ENCODE data around the gene RGL2. TPM values are rescaled to one million over a fixed set of nuclear protein-coding genes. Genes with fewer than 3 reads are reported as not detected.

The RGL2 gene
- total and polyA plus RNA-seq, 2 of the 4 experiments (the other 2 are of a cell fraction) = 4.1 to 26.9 TPM

GRCh38 chr6:33324125-33324524 lies 25.4 kb upstream of the RGL2 start:
- no peaks in the 10 kb centered on the region for H3K9me3 ChIP-seq (ENCODE audit: control insufficient read depth, insufficient read depth, low read length)
- H4K5ac ChIP-seq (ENCODE audit: low read depth, low read length) = no peak overlapping the region
- no TSS peak for BruUV-seq (replicated peaks)
- H3K27me3 ChIP-seq (ENCODE audit: control insufficient read depth, insufficient read depth, low read length) = no peaks in the 10 kb centered on the region
- ChIA-PET CTCF (no interaction called here), POLR2A (ENCODE audit: unreplicated experiment) (no interaction called here)
- H3K27ac ChIP-seq (ENCODE audit: insufficient read depth, low read length) = no peak overlapping the region
- no peak overlapping the region for H3K4ac ChIP-seq (ENCODE audit: low read depth, low read length)
- no peak for DNase-seq
- H4K91ac ChIP-seq (ENCODE audit: insufficient read depth, low read depth, low read length) = no peak overlapping the region
- ATAC-seq (ENCODE audit: low read depth) = no peak
- intact Hi-C loops (cut with micrococcal nuclease) = no loop called here
- no peak overlapping the region; a peak in 1 of 4 replicates for H4K8ac ChIP-seq (ENCODE audit: low read depth in 2 of 2, low read length in 2 of 2)
- H2BK120ac ChIP-seq (ENCODE audit: low read depth, low read length) = no peak overlapping the region
- no peak overlapping the region for H3K18ac ChIP-seq (ENCODE audit: low read depth, low read length)
- H2AK5ac ChIP-seq (ENCODE audit: low read depth, low read length) = no peak overlapping the region
- no peak overlapping the region for H2AFZ ChIP-seq (replicated peaks; ENCODE audit: low read length, poor library complexity)
- H3K14ac ChIP-seq (replicated peaks; ENCODE audit: low read depth, low read length) = no peak overlapping the region
- TF ChIP-seq, protein P1, sequence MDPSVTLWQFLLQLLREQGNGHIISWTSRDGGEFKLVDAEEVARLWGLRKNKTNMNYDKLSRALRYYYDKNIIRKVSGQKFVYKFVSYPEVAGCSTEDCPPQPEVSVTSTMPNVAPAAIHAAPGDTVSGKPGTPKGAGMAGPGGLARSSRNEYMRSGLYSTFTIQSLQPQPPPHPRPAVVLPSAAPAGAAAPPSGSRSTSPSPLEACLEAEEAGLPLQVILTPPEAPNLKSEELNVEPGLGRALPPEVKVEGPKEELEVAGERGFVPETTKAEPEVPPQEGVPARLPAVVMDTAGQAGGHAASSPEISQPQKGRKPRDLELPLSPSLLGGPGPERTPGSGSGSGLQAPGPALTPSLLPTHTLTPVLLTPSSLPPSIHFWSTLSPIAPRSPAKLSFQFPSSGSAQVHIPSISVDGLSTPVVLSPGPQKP (IDR thresholded peaks at IDR 0.05; ENCODE audit: borderline replicate concordance, low read depth, low read length) = no peak
- no peak for TF ChIP-seq NFE2L2 (IDR thresholded peaks at IDR 0.05; ENCODE audit: low read depth, low read length)
- no peak for TF ChIP-seq BHLHE40 (IDR thresholded peaks at IDR 0.05; ENCODE audit: low read depth, low read length)
- TF ChIP-seq MXI1 (IDR thresholded peaks at IDR 0.05; ENCODE audit: borderline replicate concordance, low read depth, low read length) = no peak
- H3K79me1 ChIP-seq (ENCODE audit: low read depth in 1 of 2, low read length in 2 of 2) = peaks cover 20 to 33% of the 10 kb centered on the region in 2 experiments
- no peak overlapping the region for H3K9ac ChIP-seq (ENCODE audit: low read depth, low read length)
- no peak overlapping the region for H2AK9ac ChIP-seq (replicated peaks; ENCODE audit: low read depth, low read length, poor library complexity)
- no peak overlapping the region for H2BK15ac ChIP-seq (ENCODE audit: low read depth, low read length)
- H3K36me3 ChIP-seq (ENCODE audit: control insufficient read depth, insufficient read depth, low read length) = peaks cover 19% of the 10 kb centered on the region
- peaks cover 6% of the 10 kb centered on the region for H4K20me1 ChIP-seq (ENCODE audit: insufficient read depth, low read length)
- no peak overlapping the region for H2BK20ac ChIP-seq (ENCODE audit: low read depth, low read length)
- no CpG with 5 or more reads among the region's 7 CpGs for WGBS, 2 experiments (ENCODE audit: extremely low coverage in 2 of 2, insufficient read length in 1 of 2)
- H2BK5ac ChIP-seq (ENCODE audit: low read depth, low read length, poor library complexity, severe bottlenecking) = no peak overlapping the region
- H3K4me2 ChIP-seq (ENCODE audit: low read depth, low read length) = 0 out of 2 replicates have a peak overlapping the region, but pooled peaks have one; percentile 79
- no peak overlapping the region for H3K23ac ChIP-seq (ENCODE audit: low read depth, low read length)
- in situ Hi-C loops (cut with MboI; ENCODE audit: low sequenced_read_pairs) = no loop called here
- H3K4me1 ChIP-seq (ENCODE audit: control insufficient read depth, insufficient read depth, low read length) = peaks cover 26% of the 10 kb centered on the region
- H3K56ac ChIP-seq (ENCODE audit: extremely low read depth, insufficient read depth, low read length) = no peak overlapping the region
- dilution Hi-C loops (cut with HindIII; ENCODE audit: low sequenced_read_pairs, unreplicated experiment) = no loop called here
- no peak overlapping the region for H3K4me3 ChIP-seq (ENCODE audit: insufficient read depth, low read depth, low read length)
- H3K9me1 ChIP-seq (ENCODE audit: insufficient read depth, low read length) = peaks cover 17% of the 10 kb centered on the region

Data from IMR-90 (cell line).